DND-41 (cell line): ENCODE measurements around the gene ZMIZ1.

Experiments
- ATAC-seq: fragments of 200-7000 bp; cut with Tn5 transposase; 3 replicates; pipeline ENCODE4 v1.9.1; 2021; ENCODE audit warnings: low read depth; ENCODE audit not compliant: insufficient read depth
- DNase-seq: peaks from one replicate; pipeline ENCODE4 v3.0.0-alpha.2; 2020
- H2AFZ ChIP-seq: 2 replicates; pipeline ENCODE4 v1.6.0; 2012; ENCODE audit warnings: low read depth, low read length
- H3K27ac ChIP-seq: 2 replicates; pipeline ENCODE4 v1.5.1; 2012; ENCODE audit warnings: low read length, inconsistent platforms
- H3K27me3 ChIP-seq: fragments of 200-600 bp; sonication (generic); 2 replicates; pipeline ENCODE4 v1.6.0; 2012; ENCODE audit warnings: low read length, mild to moderate bottlenecking, inconsistent platforms; ENCODE audit not compliant: insufficient read depth, poor library complexity
- H3K36me3 ChIP-seq: 2 replicates; pipeline ENCODE4 v1.5.1; 2012; ENCODE audit warnings: low read length, inconsistent platforms; ENCODE audit not compliant: insufficient read depth
- H3K4me1 ChIP-seq: 2 replicates; pipeline ENCODE4 v1.5.1; 2012; ENCODE audit warnings: mild to moderate bottlenecking, low read length; ENCODE audit not compliant: insufficient read depth
- H3K4me2 ChIP-seq: 2 replicates; pipeline ENCODE4 v1.6.0; 2012; ENCODE audit warnings: mild to moderate bottlenecking, moderate library complexity, low read length, inconsistent platforms; ENCODE audit not compliant: insufficient read depth
- H3K4me3 ChIP-seq, 2 experiments: fragments of 200-600 bp in 1 of 2; shearing (Covaris generic) in 1 of 2; 2 replicates each; pipeline ENCODE4 v1.5.1; 2012 to 2016; ENCODE audit warnings: inconsistent platforms in 2 of 2, low read length in 2 of 2, mild to moderate bottlenecking in 2 of 2, low read depth in 1 of 2, moderate library complexity in 1 of 2
- H3K79me2 ChIP-seq: 2 replicates; pipeline ENCODE4 v1.6.0; 2012; ENCODE audit warnings: low read length, inconsistent platforms; ENCODE audit not compliant: insufficient read depth
- H3K9ac ChIP-seq: 2 replicates; pipeline ENCODE4 v1.6.0; 2012; ENCODE audit warnings: low read depth, mild to moderate bottlenecking, inconsistent platforms, low read length, moderate library complexity
- H3K9me3 ChIP-seq: 2 replicates; pipeline ENCODE4 v1.5.1; 2012; ENCODE audit warnings: low read length, moderate library complexity, mild to moderate bottlenecking, inconsistent platforms; ENCODE audit not compliant: insufficient read depth, severe bottlenecking
- H4K20me1 ChIP-seq: 2 replicates; pipeline ENCODE4 v1.6.0; 2012; ENCODE audit warnings: low read length; ENCODE audit not compliant: insufficient read depth
- EZH2 ChIP-seq: IDR thresholded peaks from 3 replicates; pipeline ENCODE4 v1.6.1; 2012; ENCODE audit warnings: borderline replicate concordance, low read depth, mild to moderate bottlenecking, moderate library complexity, low read length, inconsistent platforms; ENCODE audit not compliant: severe bottlenecking
- TF ChIP-seq, protein P1 (sequence below): IDR thresholded peaks from 2 replicates; pipeline ENCODE4 v1.5.1; 2012; ENCODE audit warnings: borderline replicate concordance, low read length, moderate library complexity, mild to moderate bottlenecking; ENCODE audit not compliant: poor library complexity, severe bottlenecking; ENCODE audit errors: extremely low read depth

ZMIZ1 gene

DNA sequence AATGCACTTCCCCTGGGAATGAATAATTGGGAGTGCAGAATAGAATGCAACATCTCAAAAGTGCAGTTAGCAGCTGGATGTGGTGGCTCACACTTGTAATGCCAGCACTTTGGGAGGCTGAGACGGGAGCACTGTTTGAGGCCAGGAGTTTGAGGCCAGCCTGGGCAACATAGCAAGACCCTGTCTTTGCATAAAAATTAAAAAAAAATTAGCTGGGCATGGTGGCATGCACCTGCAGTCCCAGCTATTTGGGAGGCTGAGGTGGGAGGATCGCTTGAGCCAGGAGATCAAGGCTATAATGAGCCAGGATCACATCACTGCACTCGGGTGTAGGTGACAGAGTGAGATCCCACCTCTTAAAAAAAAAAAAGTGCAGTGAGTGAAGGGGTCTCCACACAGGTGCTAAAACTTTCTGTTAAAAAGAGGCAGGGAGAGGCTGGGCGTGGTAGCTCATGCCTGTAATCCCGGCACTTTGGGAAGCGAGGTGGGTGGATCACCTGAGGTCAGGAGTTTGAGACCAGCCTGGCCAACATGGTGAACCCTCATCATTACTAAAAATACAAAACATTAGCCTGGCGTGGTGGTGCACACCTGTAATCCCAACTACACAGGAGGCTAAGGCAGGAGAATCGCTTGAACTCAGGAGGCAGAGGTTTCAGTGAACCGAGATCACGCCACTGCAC, 13.5 kb upstream of the ZMIZ1 start:
- TF ChIP-seq, protein P1, sequence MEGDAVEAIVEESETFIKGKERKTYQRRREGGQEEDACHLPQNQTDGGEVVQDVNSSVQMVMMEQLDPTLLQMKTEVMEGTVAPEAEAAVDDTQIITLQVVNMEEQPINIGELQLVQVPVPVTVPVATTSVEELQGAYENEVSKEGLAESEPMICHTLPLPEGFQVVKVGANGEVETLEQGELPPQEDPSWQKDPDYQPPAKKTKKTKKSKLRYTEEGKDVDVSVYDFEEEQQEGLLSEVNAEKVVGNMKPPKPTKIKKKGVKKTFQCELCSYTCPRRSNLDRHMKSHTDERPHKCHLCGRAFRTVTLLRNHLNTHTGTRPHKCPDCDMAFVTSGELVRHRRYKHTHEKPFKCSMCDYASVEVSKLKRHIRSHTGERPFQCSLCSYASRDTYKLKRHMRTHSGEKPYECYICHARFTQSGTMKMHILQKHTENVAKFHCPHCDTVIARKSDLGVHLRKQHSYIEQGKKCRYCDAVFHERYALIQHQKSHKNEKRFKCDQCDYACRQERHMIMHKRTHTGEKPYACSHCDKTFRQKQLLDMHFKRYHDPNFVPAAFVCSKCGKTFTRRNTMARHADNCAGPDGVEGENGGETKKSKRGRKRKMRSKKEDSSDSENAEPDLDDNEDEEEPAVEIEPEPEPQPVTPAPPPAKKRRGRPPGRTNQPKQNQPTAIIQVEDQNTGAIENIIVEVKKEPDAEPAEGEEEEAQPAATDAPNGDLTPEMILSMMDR: no peak
- no peak for TF ChIP-seq EZH2

DNA sequence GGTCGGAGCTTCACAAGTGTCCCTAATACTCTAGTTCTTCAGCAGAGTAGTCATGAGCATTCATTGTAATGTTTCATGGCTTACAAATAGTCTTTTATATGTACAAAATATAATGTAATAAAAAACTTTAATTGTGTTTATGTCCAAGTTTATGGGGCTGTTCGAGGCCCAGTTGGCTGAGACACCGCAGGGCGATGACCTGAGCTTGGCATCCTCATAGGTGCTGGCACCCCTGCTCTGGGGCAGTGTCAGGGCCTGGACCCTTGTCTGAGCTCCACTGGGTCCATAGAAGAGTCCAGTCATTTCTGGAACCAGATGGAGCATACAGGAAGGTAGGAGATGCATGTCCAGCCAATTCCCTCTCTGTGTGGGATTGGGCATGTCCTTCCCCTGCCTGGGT, 12.9 kb upstream of the ZMIZ1 start:
- H4K20me1 ChIP-seq: no peaks in the 10 kb centered on the region
- H3K36me3 ChIP-seq: no peaks in the 10 kb centered on the region
- H3K79me2 ChIP-seq: no peaks in the 10 kb centered on the region
- DNase-seq: no peak
- H2AFZ ChIP-seq: no peak overlapping the region
- no peak overlapping the region for H3K9ac ChIP-seq
- no peaks in the 10 kb centered on the region for H3K9me3 ChIP-seq
- no peak for ATAC-seq
- H3K4me1 ChIP-seq: no peaks in the 10 kb centered on the region
- no peak overlapping the region for H3K4me3 ChIP-seq
- no peak overlapping the region for H3K4me2 ChIP-seq
- no peaks in the 10 kb centered on the region for H3K27me3 ChIP-seq
- H3K27ac ChIP-seq: no peak overlapping the region
- TF ChIP-seq EZH2: no peak
- TF ChIP-seq, protein P1: no peak

More for the DNA sequence above, 13.5 kb upstream of the ZMIZ1 start:
- Histone ChIP-seq H3K9me3 (no peaks in the 10 kb centered on the region), H3K4me2 (no peak overlapping the region), H2AFZ (no peak overlapping the region), H3K27me3 (no peaks in the 10 kb centered on the region), H3K36me3 (no peaks in the 10 kb centered on the region), H3K4me1 (no peaks in the 10 kb centered on the region), H3K27ac (no peak overlapping the region), H3K4me3 (no peak overlapping the region), H3K79me2 (no peaks in the 10 kb centered on the region), H4K20me1 (no peaks in the 10 kb centered on the region), H3K9ac (no peak overlapping the region)
- DNase-seq: no peak
- no peak for ATAC-seq

DNA sequence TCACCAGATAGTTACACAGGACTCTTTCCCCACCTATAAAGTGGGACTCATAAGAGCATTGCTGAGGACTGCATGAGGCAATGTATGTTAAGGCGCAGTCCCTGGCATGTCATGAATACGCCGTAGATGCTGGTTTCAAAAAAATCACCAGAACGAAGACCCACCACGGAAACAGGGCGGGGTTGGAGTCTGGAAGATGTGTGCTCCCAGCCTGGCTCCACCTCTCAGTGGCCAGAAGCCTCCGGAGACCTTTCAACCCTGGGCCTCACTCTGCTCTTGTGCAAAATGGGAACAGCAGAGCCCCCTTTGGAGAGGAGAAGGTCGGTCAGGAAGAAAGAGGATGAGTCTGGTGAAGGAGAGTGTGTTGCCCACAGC, 12.4 kb upstream of the ZMIZ1 start:
- Histone ChIP-seq H3K9ac (no peak overlapping the region), H3K27ac (no peak overlapping the region), H4K20me1 (no peaks in the 10 kb centered on the region), H3K9me3 (no peaks in the 10 kb centered on the region), H2AFZ (no peak overlapping the region), H3K4me3 (no peak overlapping the region), H3K36me3 (no peaks in the 10 kb centered on the region), H3K4me2 (no peak overlapping the region), H3K4me1 (no peaks in the 10 kb centered on the region), H3K79me2 (no peaks in the 10 kb centered on the region), H3K27me3 (no peaks in the 10 kb centered on the region)
- no peak for DNase-seq
- no peak for TF ChIP-seq EZH2
- TF ChIP-seq, protein P1: no peak
- ATAC-seq: no peak
